HG03025 (cell line): Measurements from ENCODE around the gene DSG4.

Experiments
- ATAC-seq: cut with Tn5 transposase; IDR thresholded peaks from one replicate; pipeline ENCODE4 v1.9.1; 2021; ENCODE audit warnings: mild to moderate bottlenecking, moderate library complexity; ENCODE audit not compliant: unreplicated experiment, low FRiP score

Gene DSG4

GRCh38 chr18:31403409-31403808 is 26.8 kb downstream of the DSG4 start:
- no peak for ATAC-seq

GRCh38 chr18:31407649-31408048 is 31.1 kb downstream of the DSG4 start:
- no peak for ATAC-seq

- no peak for ATAC-seq
These were observed 32.7 kb downstream of the DSG4 start for GRCh38 chr18:31409276-31409675.

GRCh38 chr18:31410716-31411483 is 34.3 kb downstream of the DSG4 start:
- no peak for ATAC-seq

DNA sequence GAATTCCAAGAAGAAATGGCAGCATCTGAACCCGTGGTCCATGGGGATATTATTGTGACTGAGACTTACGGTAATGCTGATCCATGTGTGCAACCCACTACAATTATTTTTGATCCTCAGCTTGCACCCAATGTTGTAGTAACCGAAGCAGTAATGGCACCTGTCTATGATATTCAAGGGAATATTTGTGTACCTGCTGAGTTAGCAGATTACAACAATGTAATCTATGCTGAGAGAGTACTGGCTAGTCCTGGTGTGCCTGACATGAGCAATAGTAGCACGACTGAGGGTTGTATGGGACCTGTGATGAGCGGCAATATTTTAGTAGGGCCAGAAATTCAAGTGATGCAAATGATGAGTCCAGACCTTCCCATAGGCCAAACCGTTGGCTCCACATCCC is 36.6 kb downstream of the DSG4 start:
- ATAC-seq = no peak

GRCh38 chr18:31417850-31418249 is 41.3 kb downstream of the DSG4 start:
- ATAC-seq = no peak

DNA sequence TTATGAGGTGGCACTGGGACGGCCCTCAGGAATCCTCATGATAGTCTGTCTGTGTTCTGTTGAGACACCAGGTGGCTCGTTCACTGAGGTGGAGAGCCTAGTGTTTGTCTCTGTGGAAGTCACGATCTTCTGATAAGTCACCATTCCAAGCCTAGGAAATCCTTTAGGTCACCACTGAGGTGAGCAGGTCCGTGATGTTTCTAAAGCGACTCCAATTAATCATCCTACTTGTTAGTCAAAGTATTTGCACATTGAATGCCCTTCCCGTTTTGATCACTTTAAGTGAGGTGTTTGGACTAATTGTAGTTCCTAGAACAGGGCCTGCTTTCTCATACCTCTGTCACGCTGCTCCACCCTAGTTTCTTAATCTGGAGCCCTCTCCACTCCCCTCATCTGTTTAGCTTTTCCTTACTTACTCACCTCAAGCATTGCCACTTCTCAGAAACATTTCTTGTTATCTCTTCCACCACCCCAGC is 42.9 kb downstream of the DSG4 start:
- no peak for ATAC-seq

DNA sequence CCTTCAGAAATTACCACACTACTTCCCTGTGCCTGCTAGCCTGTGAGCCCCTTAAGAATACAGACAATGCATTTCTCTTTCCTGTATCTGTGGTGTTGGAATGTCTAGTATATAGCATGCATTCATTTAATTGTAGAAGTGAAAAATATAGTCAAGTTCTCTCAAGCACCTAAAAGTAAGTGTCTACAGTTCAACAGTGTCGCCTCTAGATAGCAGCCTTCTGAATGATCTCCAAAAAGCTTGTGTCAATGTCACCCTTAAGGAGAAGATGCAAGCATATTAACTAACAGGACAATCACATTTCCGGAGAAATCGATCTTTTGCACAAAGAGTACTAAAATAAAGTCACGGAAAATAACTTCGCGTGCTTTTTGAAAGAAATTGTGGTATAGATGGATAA is 43.5 kb downstream of the DSG4 start:
- no peak for ATAC-seq

DNA sequence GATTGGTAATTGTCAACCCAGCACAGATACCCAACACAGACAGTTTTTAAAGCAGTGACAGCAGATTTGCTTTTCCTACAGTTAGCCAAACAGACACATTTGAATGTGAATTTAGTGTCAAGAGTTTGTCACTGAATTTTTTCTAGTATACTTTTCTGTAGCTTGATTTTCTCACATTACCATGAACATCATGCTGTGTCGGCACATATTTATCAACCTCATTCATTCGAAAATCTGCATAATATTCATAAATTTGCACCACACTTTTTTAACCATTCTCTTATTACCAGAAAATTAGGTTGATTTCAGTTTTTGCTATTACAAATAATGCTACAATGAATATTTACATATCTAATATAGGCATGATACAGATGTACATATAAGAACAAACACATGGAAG is 43.9 kb downstream of the DSG4 start:
- ATAC-seq = no peak

DNA sequence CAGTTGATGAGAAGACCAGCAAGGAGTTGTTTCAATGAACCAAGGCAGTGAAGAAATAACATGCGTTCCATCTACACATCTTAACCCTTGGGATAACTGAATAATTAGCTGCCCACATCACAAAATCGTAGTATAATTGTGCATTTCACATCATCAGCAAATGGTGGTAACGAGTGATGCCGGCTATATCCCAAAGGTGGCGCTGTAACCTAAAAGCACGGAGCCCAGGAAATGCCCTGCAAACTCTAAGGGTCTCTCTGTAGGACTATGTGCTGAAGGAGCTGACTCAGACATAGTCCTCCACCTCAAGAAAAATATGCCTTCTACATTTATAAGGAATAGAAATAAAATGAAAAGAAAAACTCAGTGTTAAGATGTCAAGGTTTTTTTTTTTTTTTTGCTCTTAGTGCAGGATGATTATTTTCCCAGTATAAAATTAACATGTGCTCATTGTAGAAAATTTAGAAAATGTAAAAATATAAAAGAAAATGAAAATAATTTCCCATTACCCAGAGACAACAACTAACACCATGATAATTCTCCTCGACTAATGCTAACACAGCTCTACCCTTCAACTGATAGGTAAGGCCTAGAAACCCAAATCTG is 47.9 kb downstream of the DSG4 start:
- ATAC-seq = peak; percentile 53

- no peak for ATAC-seq
These were observed 49.4 kb downstream of the DSG4 start for GRCh38 chr18:31426021-31426420.

GRCh38 chr18:31426871-31427406 is 50.4 kb downstream of the DSG4 start:
- no peak for ATAC-seq

GRCh38 chr18:31428211-31428610 is 51.6 kb downstream of the DSG4 start:
- ATAC-seq = no peak

DNA sequence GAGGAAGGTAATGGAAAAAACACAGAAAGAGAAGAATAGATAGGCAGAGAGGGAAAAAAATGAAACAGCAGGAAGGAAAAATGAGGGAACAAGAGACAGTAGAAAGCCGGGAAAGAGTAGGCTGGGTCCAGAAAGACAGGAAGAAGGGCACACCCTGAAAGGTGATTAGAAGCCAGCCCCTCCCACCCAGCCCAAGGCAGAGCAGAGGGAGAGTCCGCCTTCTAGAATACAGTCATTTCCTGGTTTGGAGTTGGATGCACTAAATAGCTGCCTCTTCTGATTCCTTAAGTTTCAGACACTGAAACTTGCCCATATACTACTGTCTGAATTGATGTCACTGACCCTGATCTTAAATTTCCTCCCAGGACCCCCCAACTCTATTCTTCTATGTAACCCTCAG is 53.0 kb downstream of the DSG4 start:
- no peak for ATAC-seq

DNA sequence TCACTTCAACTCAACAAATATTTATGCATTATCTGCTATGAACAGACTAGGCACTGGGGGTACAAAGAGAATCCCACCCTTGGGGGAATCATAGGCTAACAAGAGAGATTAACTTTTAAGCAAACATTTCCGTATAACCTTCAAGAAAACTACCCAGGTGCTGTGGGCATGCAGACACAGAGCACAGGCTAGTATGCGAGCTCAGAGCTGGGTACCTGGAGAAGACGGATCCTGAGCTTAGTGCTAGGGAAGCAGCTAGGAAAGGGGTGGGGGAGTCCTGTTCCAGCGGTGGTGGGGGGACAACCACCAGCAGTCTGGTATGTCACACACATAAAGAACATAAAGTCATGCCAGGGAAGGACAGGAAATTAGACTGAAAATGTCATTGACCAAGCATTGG is 53.5 kb downstream of the DSG4 start:
- ATAC-seq = no peak

- ATAC-seq = no peak
These were observed 54.0 kb downstream of the DSG4 start for GRCh38 chr18:31430554-31430953.

DNA sequence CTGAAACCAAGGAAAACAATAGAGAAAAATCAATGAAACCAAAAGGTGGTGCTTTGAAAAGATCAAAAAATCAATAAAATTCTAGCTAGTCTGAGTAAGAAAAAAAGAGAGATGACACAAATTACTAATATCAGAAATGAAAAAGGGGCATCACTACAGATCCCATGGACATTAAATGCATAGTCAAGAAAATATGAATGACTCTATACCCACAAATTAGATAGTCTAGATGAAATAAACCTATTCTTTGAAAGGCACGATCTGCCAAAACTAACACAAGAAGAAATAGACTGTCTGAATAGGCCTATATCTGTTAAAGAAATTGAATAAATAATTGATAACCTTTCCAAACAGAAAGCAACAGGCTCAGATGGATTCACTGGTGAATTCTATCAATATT is 55.7 kb downstream of the DSG4 start:
- no peak for ATAC-seq

- no peak for ATAC-seq
These were observed 60.2 kb downstream of the DSG4 start for GRCh38 chr18:31436825-31437224.

DNA sequence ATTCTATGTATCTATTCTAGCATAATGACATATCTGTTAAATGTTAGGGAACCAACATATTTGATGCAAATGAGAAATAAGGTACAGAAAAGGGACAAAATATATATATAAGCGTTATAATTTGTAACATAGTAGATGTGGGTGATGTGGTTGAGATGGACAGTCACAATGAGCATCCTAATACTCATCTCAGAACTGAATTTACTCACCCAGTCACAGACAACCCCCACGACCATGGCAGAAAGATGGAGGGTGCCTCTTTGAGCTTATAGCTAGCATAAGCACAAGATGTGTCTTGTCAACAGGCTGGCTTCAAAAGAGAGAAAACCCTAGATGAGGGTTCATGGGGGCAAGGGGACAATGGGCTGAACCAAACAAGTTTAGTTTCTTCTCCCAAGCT is 61.8 kb downstream of the DSG4 start:
- peak; percentile 67 for ATAC-seq

- ATAC-seq = no peak
These were observed 63.3 kb downstream of the DSG4 start for GRCh38 chr18:31439807-31440325.

GRCh38 chr18:31440787-31441186 is 64.2 kb downstream of the DSG4 start:
- no peak for ATAC-seq

GRCh38 chr18:31441493-31441892 is 64.9 kb downstream of the DSG4 start:
- no peak for ATAC-seq
